ENCODE results near the gene ZNF827. TPM values are rescaled to one million over a fixed set of nuclear protein-coding genes. Genes with fewer than 3 reads are reported as not detected.

Gene ZNF827
- total and polyA plus RNA-seq, 2 experiments from 2014 or later = 20.3 to 33.1 TPM

GRCh38 chr4:145776208-145776607 lies 162.4 kb downstream of the ZNF827 start:
- H4K20me1 ChIP-seq (replicated peaks; ENCODE audit: insufficient read depth) = no peaks in the 10 kb centered on the region
- TF ChIP-seq CREB1 (CRISPR knock-in tag; IDR thresholded peaks at IDR 0.05; ENCODE audit: low read depth) (no peak), ZNF462 (CRISPR knock-in tag; IDR thresholded peaks at IDR 0.05) (no peak), JUNB (IDR thresholded peaks at IDR 0.05; ENCODE audit: unreplicated experiment) (no peak)
- no peak overlapping the region for H3K4me3 ChIP-seq
- peak overlapping the region; percentile 43; the same call in 1 of the 2 replicates for H3K27ac ChIP-seq (ENCODE audit: low read depth)
- Mint-ChIP-seq H3K36me3 (ENCODE audit: low read depth) (peaks cover 46% of the 10 kb centered on the region), H3K9me3 (no peaks in the 10 kb centered on the region), H3K4me3 (no peak overlapping the region), H3K27ac (no peak overlapping the region), H3K4me1 (peaks cover 18% of the 10 kb centered on the region; the same call in 2 of the 3 replicates), H3K27me3 (ENCODE audit: insufficient read depth, low read depth, poor library complexity) (peaks cover 1% of the 10 kb centered on the region)
- DNase-seq (ENCODE audit: low spot score) (no peak), ATAC-seq (no peak)
- peaks cover 5% of the 10 kb centered on the region; the same call in 1 of the 2 replicates for H3F3A ChIP-seq (replicated peaks; ENCODE audit: low read depth)
- peaks cover 12% of the 10 kb centered on the region for H3K36me3 ChIP-seq (ENCODE audit: insufficient read depth)
- no peak overlapping the region for H2AFZ ChIP-seq
- H3K27me3 ChIP-seq (ENCODE audit: insufficient read depth) = no peaks in the 10 kb centered on the region
- no peaks in the 10 kb centered on the region for H3K9me2 ChIP-seq (ENCODE audit: insufficient read depth)
- no peak overlapping the region for H3K4me2 ChIP-seq
- H3K4me1 ChIP-seq (ENCODE audit: insufficient read depth) = peaks cover 4% of the 10 kb centered on the region
- H3K79me2 ChIP-seq (replicated peaks; ENCODE audit: insufficient read depth) = no peaks in the 10 kb centered on the region

GRCh38 chr4:145775406-145775805 lies 163.2 kb downstream of the ZNF827 start:
- H3K79me2 ChIP-seq (replicated peaks; ENCODE audit: insufficient read depth) = no peaks in the 10 kb centered on the region
- H3K9me2 ChIP-seq (ENCODE audit: insufficient read depth) = no peaks in the 10 kb centered on the region
- H3K4me2 ChIP-seq = no peak overlapping the region
- peaks cover 15% of the 10 kb centered on the region for H3K36me3 ChIP-seq (ENCODE audit: insufficient read depth)
- Mint-ChIP-seq H3K4me1 (peaks cover 14% of the 10 kb centered on the region; the same call in 2 of the 3 replicates), H3K27ac (no peak overlapping the region), H3K27me3 (ENCODE audit: insufficient read depth, low read depth, poor library complexity) (peaks cover 1% of the 10 kb centered on the region), H3K36me3 (ENCODE audit: low read depth) (peaks cover 47% of the 10 kb centered on the region), H3K4me3 (no peak overlapping the region), H3K9me3 (no peaks in the 10 kb centered on the region)
- H4K20me1 ChIP-seq (replicated peaks; ENCODE audit: insufficient read depth) = no peaks in the 10 kb centered on the region
- H3K27me3 ChIP-seq (ENCODE audit: insufficient read depth) = no peaks in the 10 kb centered on the region
- DNase-seq (ENCODE audit: low spot score) (peak; percentile 22), ATAC-seq (peak; percentile 62)
- peaks cover 5% of the 10 kb centered on the region; the same call in 1 of the 2 replicates for H3F3A ChIP-seq (replicated peaks; ENCODE audit: low read depth)
- peaks cover 4% of the 10 kb centered on the region for H3K4me1 ChIP-seq (ENCODE audit: insufficient read depth)
- H3K4me3 ChIP-seq = no peak overlapping the region
- H2AFZ ChIP-seq = no peak overlapping the region
- H3K27ac ChIP-seq (ENCODE audit: low read depth) = 0 out of 2 replicates have a peak overlapping the region, but pooled peaks have one; percentile 51
- no peak for TF ChIP-seq ZNF462 (CRISPR knock-in tag; IDR thresholded peaks at IDR 0.05)

Measured in GM23338 (cell line).